Measurements from ENCODE around the gene AFF3. TPM values are rescaled to one million over a fixed set of nuclear protein-coding genes. Genes with fewer than 3 reads are reported as not detected.

The AFF3 gene
- total and polyA plus RNA-seq, 10 of the 15 experiments (the other 5 are each of a cell fraction or from before 2014, with no cell fraction given): 0.26 to 5.5 (median 3.0) TPM

GRCh38 chr2:99864561-99865553 lies 277.5 kb downstream of the AFF3 start:
- POLR2A ChIA-PET: no interaction called here
- SMC1A ChIA-PET (ENCODE audit: uncharacterized antibody, unreplicated experiment): no interaction called here
- H3K27me3 ChIP-seq (replicated peaks in 1 of 2; ENCODE audit: control insufficient read depth in 2 of 2, insufficient read depth in 2 of 2, low read length in 1 of 2): peaks cover 0 to 1% of the 10 kb centered on the region in 2 experiments; a peak in 1 of 4 replicates
- no peaks in the 10 kb centered on the region for H3K9me3 ChIP-seq (replicated peaks; ENCODE audit: control insufficient read depth, insufficient read depth, low read length)
- H3K36me3 ChIP-seq (ENCODE audit: control insufficient read depth in 2 of 2, insufficient read depth in 2 of 2, low read length in 1 of 2): no peaks in the 10 kb centered on the region
- no peaks in the 10 kb centered on the region for H4K20me1 ChIP-seq (ENCODE audit: control insufficient read depth, insufficient read depth)
- peaks cover 6% of the 10 kb centered on the region for H3K4me1 ChIP-seq (ENCODE audit: control insufficient read depth, insufficient read depth, low read length)
- intact Hi-C loops (cut with micrococcal nuclease; ENCODE audit: unreplicated experiment): no loop called here
- FAIRE-seq (no peak), ATAC-seq (no peak), DNase-seq (ENCODE audit: low read depth, low spot score) (no peak)
- H3K9ac ChIP-seq (ENCODE audit: control insufficient read depth, insufficient read depth, low read length): no peak overlapping the region
- RAD21 ChIA-PET (ENCODE audit: unreplicated experiment): no interaction called here
- H3K4me3 ChIP-seq: no peak overlapping the region
- WGBS (ENCODE audit: insufficient coverage, insufficient replicate concordance, low lambda C conversion rate, missing lambda C conversion rate): 30% methylated on average over 10 of the region's 10 CpGs
- no peak overlapping the region for H3K4me2 ChIP-seq (ENCODE audit: control insufficient read depth, insufficient read depth)
- CTCF ChIA-PET: no interaction called here
- BruUV-seq (replicated peaks): no TSS peak
- no peak overlapping the region for H3K27ac ChIP-seq (ENCODE audit: control insufficient read depth, insufficient read depth)
- H3K79me2 ChIP-seq (ENCODE audit: control insufficient read depth, insufficient read depth, low read length): no peaks in the 10 kb centered on the region
- in situ Hi-C loops (cut with MboI): no loop called here
- H2AFZ ChIP-seq (ENCODE audit: control insufficient read depth, low read depth, low read length): no peak overlapping the region
- TF ChIP-seq SUZ12 (IDR thresholded peaks at IDR 0.05; ENCODE audit: unreplicated experiment) (no peak), ATF7 (IDR thresholded peaks at IDR 0.05; ENCODE audit: low read depth) (no peak), SPI1 (IDR thresholded peaks at IDR 0.05; ENCODE audit: borderline replicate concordance, insufficient read depth, low read depth, low read length) (no peak), E4F1 (IDR thresholded peaks at IDR 0.05; ENCODE audit: borderline replicate concordance, partially characterized antibody) (no peak), HSF1 (IDR thresholded peaks at IDR 0.05; ENCODE audit: low read depth, low read length) (no peak), ASH2L (IDR thresholded peaks at IDR 0.05; ENCODE audit: borderline replicate concordance, low read depth) (no peak), ZNF592 (IDR thresholded peaks at IDR 0.05) (no peak), TCF12 (IDR thresholded peaks at IDR 0.05; ENCODE audit: low read depth, low read length) (no peak), ZBTB40 (IDR thresholded peaks at IDR 0.05; ENCODE audit: borderline replicate concordance) (no peak)

Data from GM12878 (cell line).